HAP-1 (cell line): ENCODE measurements around the gene TNRC6C.

Experiments
- DNase-seq, 2 experiments: peaks; one replicate each; pipeline ENCODE4 v3.0.0-alpha.2; 2016 to 2020; ENCODE audit warnings: low spot score in 2 of 2
- H3K27me3 ChIP-seq: fragments of 250-450 bp; sonication (Bioruptor Pico); 2 replicates; pipeline ENCODE4 v1.5.1; 2020; ENCODE audit warnings: low read depth, mild to moderate bottlenecking, moderate library complexity
- H3K36me3 ChIP-seq: fragments of 250-450 bp; sonication (Bioruptor Pico); replicated peaks from 2 replicates; pipeline ENCODE4 v1.5.1; 2020; ENCODE audit warnings: mild to moderate bottlenecking
- H3K4me1 ChIP-seq: fragments of 250-450 bp; sonication (Bioruptor Pico); 2 replicates; pipeline ENCODE4 v1.5.1; 2020; ENCODE audit warnings: mild to moderate bottlenecking
- H3K4me3 ChIP-seq: fragments of 250-450 bp; sonication (Bioruptor Pico); 2 replicates; pipeline ENCODE4 v1.5.1; 2020; ENCODE audit warnings: mild to moderate bottlenecking, moderate library complexity
- H3K9me3 ChIP-seq: fragments of 250-450 bp; sonication (Bioruptor Pico); 2 replicates; pipeline ENCODE4 v1.5.1; 2020; ENCODE audit warnings: mild to moderate bottlenecking, moderate library complexity
- in situ Hi-C: fragments of 300-500 bp; cut with MboI; formaldehyde crosslinking; loops from 3 replicates; pipeline ENCODE4 v1.14.3; 2020; ENCODE audit warnings: low sequenced_read_pairs, inconsistent platforms, mixed read lengths

TNRC6C gene

DNA sequence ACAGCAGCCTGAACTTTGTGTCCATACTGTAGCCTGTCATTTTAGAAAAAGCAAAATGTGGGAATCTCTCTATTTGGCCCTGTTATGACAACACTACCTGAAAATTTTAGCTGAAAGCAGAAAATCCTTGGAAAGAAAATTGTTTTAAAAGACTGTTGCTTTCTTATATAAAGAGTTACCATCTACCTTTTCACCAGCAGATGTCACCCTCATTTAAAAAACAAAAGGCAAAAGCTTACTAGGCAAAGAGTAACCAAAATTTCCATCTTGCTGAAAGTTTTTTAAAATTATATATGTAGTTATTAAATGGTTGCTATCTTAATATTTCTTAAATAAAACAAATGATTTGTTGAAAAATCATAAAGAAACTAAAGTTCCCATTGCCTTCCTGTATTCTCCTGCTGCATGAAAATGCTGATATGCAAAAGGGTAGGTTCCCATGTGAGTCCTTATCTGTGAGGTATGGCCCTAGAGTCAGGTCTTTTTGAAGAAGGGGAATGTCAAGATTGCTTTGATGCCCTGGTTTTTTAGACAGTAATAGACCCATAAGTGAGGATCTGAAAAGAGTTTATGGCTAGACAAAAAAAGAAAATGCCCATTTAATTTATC, 61.0 kb downstream of the TNRC6C start:
- Histone ChIP-seq H3K4me1 (no peaks in the 10 kb centered on the region), H3K27me3 (no peaks in the 10 kb centered on the region), H3K4me3 (no peak overlapping the region), H3K9me3 (no peaks in the 10 kb centered on the region), H3K36me3 (no peaks in the 10 kb centered on the region)
- DNase-seq = peak in 1 of 2 experiments; percentile 47
- in situ Hi-C loops = loop anchor here (10.0 kb wide), 1 partner anchor 475 kb away; no protein-coding TSS in a partner anchor

DNA sequence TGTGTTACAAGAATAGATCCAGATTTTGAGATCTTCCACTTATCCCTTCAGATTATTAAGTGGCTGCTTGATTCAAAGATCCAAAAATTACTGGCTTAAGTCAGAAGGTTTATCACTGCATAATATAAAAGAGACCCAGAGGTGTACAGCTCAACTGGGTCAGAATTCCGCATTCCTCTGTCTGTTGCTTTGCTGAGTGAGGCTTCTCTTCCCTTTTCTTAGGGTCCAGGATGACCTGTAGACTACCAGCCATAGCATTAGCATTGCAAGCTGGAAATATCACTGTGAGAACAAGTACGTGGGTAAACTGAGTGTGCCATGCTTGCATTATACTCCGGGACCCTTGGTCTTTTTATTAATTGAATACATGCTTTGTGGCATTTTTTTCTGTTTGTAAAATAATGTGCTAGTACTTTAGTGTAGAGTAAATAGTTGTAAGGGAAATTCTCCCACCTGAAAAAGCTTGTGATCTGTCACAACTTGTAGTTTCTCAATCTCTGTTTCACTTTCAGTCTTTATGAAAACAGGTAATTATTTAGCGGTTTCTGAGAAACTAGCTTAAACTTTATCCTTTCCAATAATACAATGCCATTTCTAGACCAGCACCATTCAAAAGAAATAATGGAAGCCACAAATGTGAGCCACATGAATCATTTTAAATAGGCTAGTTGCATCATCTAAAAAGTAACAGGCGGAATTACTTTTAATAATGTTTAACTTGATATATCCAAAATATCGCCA, 61.6 kb downstream of the TNRC6C start:
- Histone ChIP-seq H3K4me3 (no peak overlapping the region), H3K9me3 (no peaks in the 10 kb centered on the region), H3K27me3 (no peaks in the 10 kb centered on the region), H3K36me3 (no peaks in the 10 kb centered on the region), H3K4me1 (0 out of 2 replicates have a peak, but pooled peaks cover 3% of the 10 kb centered on the region)
- no peak for DNase-seq
- in situ Hi-C loops = loop anchor here (10.0 kb wide), 1 partner anchor 475 kb away; no protein-coding TSS in a partner anchor

DNA sequence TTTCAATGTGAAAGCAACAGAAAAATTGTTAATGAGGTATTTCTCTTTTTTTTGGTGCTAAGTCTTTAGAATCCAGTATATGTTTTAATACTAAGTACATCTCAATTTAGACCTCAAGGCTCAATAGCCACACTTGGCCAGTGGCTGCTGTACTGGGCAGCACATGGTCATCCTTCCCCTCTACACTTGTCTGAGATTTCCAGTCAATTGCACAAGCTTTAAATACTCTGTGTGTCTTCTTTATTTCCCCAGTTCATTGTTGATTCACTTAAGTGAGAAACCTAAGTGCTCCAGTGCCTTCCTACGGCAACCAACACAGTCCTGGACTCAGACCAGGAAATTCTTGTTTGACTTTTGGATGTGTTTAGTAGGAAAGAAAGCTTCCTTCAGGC, 62.2 kb downstream of the TNRC6C start:
- H3K4me1 ChIP-seq = 0 out of 2 replicates have a peak, but pooled peaks cover 5% of the 10 kb centered on the region
- H3K4me3 ChIP-seq = no peak overlapping the region
- no peaks in the 10 kb centered on the region for H3K27me3 ChIP-seq
- no peak for DNase-seq
- no peaks in the 10 kb centered on the region for H3K9me3 ChIP-seq
- in situ Hi-C loops = no loop called here
- H3K36me3 ChIP-seq = no peaks in the 10 kb centered on the region

DNA sequence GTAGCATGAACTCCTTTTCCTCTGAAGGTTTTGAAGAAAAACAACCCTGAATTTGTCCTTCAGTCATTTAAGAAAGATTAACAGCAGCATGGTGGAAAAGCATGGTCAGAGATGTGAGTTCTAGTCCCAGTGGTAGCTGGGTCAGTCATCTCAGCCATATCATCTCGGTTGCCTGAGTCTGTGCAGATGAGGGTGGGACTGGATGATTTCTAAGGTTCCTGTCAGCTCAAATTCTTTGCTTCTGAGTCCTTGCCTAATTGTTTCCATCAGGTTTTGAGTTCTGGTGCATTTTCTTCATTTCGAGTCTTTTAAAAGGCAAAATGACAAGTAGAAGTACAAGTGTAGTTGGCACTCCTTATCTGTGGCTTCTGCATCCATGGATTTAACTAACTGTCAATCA, 63.9 kb downstream of the TNRC6C start:
- H3K4me1 ChIP-seq = 0 out of 2 replicates have a peak, but pooled peaks cover 5% of the 10 kb centered on the region
- H3K36me3 ChIP-seq = no peaks in the 10 kb centered on the region
- H3K4me3 ChIP-seq = no peak overlapping the region
- H3K27me3 ChIP-seq = no peaks in the 10 kb centered on the region
- no peak for DNase-seq
- in situ Hi-C loops = no loop called here
- no peaks in the 10 kb centered on the region for H3K9me3 ChIP-seq

DNA sequence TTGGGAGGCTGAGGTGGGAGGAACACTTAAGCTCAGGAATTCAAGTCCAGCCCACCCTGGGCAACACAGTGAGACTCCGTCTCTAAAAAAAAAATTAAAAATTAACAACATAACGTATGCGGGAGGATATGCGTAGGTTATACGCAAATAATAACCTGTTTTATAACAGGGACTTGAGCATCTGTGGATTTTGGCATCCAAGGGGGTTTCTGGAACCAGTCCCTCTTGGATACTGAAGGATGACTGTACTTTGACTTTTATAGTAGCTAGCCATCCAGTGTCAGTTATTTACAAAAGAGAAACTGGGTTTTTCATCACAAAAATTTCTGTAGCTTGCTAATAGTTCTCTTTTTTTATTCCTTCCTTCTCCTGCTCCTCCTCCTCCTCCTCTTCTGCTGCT, 64.5 kb downstream of the TNRC6C start:
- Histone ChIP-seq H3K36me3 (no peaks in the 10 kb centered on the region), H3K27me3 (no peaks in the 10 kb centered on the region), H3K4me1 (0 out of 2 replicates have a peak, but pooled peaks cover 5% of the 10 kb centered on the region), H3K4me3 (no peak overlapping the region), H3K9me3 (no peaks in the 10 kb centered on the region)
- in situ Hi-C loops = no loop called here
- no peak for DNase-seq

DNA sequence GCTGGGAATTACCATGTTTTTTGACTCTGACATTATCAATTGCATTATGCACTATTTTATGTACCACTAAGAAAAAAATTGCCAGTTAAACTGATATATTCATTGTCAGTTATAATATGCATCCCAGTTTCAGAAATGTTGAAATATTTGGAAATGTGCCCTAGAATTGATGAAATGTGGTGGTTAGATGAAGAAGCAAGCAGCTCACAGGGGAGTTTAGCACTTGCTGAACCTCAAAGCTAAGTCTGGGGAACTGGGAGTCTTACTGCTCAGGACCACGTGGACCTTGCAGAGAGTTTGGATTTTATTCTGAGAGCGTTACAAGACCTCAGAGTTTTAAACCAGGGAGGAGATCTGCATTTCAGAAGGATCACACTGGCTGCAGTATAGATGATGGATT, 67.9 kb downstream of the TNRC6C start:
- no peaks in the 10 kb centered on the region for H3K27me3 ChIP-seq
- DNase-seq = no peak
- H3K4me1 ChIP-seq = 0 out of 2 replicates have a peak, but pooled peaks cover 5% of the 10 kb centered on the region
- H3K9me3 ChIP-seq = no peaks in the 10 kb centered on the region
- no peaks in the 10 kb centered on the region for H3K36me3 ChIP-seq
- no peak overlapping the region for H3K4me3 ChIP-seq
- in situ Hi-C loops = no loop called here

DNA sequence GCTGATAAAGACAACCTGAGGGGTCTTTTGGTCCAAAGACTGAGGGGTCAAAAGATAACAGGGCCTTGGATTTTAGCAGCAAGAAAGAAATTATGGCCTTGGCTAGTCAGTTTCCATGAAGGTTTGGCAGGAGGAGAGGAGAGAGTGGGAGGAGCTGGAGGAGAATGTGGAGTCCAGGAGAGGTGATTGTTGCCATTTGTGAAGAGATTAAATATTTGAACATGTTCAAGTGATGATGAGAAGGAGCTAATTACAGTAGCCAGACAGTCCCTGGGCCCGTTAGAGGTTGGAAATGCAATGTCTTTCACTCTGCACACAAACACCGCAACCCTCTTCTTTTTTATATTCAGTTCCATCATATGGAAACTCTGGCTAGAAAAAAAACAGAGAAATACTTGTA, 68.6 kb downstream of the TNRC6C start:
- 0 out of 2 replicates have a peak, but pooled peaks cover 5% of the 10 kb centered on the region for H3K4me1 ChIP-seq
- H3K4me3 ChIP-seq = no peak overlapping the region
- H3K27me3 ChIP-seq = no peaks in the 10 kb centered on the region
- no peak for DNase-seq
- no peaks in the 10 kb centered on the region for H3K36me3 ChIP-seq
- H3K9me3 ChIP-seq = no peaks in the 10 kb centered on the region
- in situ Hi-C loops = no loop called here

DNA sequence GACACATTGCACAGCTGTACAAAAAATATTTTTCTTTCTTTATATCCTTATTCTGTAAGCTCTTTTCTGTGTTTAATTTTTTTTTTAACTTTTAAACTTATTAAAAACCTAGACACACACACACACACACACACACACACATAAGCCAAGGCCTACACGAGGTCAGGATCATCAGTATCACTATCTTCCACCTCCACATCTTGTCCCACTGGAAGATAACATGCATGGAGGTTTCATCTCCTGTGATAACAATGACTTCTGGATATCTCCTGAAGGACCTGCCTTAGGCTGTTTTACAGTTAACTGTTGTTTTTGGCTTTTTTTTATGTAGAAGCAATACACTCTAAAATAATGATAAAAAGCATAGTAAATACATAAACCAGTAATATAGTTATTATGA, 71.2 kb downstream of the TNRC6C start:
- no peaks in the 10 kb centered on the region for H3K27me3 ChIP-seq
- H3K36me3 ChIP-seq = peaks cover 3% of the 10 kb centered on the region; the same call in 1 of the 2 replicates
- 0 out of 2 replicates have a peak, but pooled peaks cover 5% of the 10 kb centered on the region for H3K4me1 ChIP-seq
- no peaks in the 10 kb centered on the region for H3K9me3 ChIP-seq
- no peak overlapping the region for H3K4me3 ChIP-seq
- in situ Hi-C loops = no loop called here
- DNase-seq = no peak

DNA sequence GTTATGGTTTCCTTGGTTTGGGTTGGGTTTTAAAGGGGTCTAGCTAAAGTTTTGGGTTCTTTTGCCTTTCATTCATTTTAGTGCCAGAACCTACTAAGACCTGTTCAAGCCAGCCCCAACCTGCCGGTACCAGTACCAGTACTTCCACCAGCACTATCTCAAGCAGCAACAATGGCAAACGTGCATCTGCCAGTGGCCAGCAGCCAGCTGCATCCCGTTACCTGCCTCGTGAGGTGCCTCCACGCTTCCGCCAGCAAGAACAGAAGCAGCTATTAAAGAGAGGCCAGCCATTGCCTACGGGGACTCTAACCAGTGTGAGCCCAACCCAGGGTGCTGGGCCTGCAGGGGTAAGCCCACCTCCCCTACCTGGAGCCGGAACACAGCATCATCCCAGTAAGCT, 72.9 kb downstream of the TNRC6C start:
- no peaks in the 10 kb centered on the region for H3K9me3 ChIP-seq
- DNase-seq = no peak
- no peaks in the 10 kb centered on the region for H3K27me3 ChIP-seq
- H3K4me3 ChIP-seq = no peak overlapping the region
- no peaks in the 10 kb centered on the region for H3K4me1 ChIP-seq
- in situ Hi-C loops = no loop called here
- H3K36me3 ChIP-seq = peaks cover 3% of the 10 kb centered on the region; the same call in 1 of the 2 replicates

DNA sequence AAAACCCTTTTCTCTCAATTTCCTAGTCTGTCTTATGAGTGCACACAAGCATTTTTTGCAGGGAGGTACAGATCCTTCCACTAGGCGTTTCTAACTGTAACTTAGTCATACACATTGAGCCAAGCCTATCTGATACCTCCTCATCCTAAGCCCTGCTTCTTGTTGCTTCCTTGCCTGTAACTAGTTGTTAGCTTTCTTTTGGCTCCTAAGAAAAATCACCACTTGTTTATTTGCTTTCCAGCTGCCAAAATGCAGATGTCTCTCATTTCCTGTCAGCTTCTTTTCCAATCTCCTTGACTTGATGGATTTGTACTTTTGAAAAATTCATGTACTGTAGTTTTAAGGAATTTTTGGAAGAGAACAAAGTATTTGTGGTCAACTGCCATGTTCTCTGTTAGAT, 73.7 kb downstream of the TNRC6C start:
- DNase-seq = no peak
- Histone ChIP-seq H3K4me1 (no peaks in the 10 kb centered on the region), H3K36me3 (peaks cover 3% of the 10 kb centered on the region; the same call in 1 of the 2 replicates), H3K9me3 (no peaks in the 10 kb centered on the region), H3K27me3 (no peaks in the 10 kb centered on the region), H3K4me3 (no peak overlapping the region)
- in situ Hi-C loops = no loop called here

DNA sequence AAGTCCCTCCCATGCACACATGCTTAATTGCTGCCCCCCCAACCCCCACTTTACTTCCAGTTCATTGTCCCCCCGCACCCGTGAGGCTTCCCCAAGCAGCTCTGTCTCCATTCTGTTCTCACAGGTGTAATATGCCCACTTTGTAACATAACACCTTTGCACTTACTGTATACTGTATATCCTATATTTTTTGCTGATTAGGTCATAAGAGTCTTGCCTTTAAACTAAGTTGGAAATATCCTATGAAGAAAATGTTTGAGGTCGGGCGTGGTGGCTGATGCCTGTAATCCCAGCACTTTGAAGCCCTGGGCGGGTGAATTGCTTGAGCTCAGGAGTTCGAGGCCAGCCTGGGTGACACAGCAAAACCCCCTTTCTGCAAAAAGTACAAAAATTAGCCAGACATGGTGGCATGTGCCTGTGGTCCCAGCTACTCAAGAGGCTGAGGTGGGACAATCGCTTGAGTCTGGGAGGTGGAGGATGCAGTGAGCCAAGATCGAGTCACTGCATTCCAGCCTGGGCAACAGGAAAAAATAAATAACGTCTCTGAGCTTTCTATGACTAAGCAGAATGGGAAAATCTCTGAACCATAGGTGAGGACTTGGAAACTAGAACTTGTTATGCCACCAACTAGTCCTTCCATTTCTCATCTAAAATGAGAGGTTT, 76.1 kb downstream of the TNRC6C start:
- Histone ChIP-seq H3K4me1 (no peaks in the 10 kb centered on the region), H3K9me3 (no peaks in the 10 kb centered on the region), H3K27me3 (no peaks in the 10 kb centered on the region), H3K36me3 (peaks cover 3% of the 10 kb centered on the region; the same call in 1 of the 2 replicates), H3K4me3 (no peak overlapping the region)
- in situ Hi-C loops = no loop called here
- no peak for DNase-seq

DNA sequence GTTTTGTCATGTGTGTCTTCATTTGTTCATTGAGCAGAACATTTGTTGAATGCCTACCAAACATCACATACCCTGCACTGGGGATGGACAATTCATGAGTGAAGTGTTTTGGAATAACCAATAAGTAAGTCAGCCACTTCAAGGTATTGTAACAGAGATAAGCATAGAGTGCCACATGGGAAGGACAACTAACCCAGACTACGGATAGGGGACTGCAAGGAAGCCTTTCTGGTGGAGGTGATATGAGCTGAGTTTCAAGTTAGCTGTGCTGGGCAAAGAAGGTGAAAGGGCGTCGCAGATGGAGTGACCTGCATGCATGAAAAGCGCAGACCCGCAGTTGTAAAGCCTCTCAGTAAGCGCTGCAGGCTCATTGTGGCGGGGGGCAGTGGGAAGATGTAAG, 78.8 kb downstream of the TNRC6C start:
- Histone ChIP-seq H3K4me3 (no peak overlapping the region), H3K9me3 (no peaks in the 10 kb centered on the region), H3K36me3 (peaks cover 3% of the 10 kb centered on the region; the same call in 1 of the 2 replicates), H3K27me3 (no peaks in the 10 kb centered on the region), H3K4me1 (peaks cover 15% of the 10 kb centered on the region)
- no peak for DNase-seq
- in situ Hi-C loops = no loop called here

DNA sequence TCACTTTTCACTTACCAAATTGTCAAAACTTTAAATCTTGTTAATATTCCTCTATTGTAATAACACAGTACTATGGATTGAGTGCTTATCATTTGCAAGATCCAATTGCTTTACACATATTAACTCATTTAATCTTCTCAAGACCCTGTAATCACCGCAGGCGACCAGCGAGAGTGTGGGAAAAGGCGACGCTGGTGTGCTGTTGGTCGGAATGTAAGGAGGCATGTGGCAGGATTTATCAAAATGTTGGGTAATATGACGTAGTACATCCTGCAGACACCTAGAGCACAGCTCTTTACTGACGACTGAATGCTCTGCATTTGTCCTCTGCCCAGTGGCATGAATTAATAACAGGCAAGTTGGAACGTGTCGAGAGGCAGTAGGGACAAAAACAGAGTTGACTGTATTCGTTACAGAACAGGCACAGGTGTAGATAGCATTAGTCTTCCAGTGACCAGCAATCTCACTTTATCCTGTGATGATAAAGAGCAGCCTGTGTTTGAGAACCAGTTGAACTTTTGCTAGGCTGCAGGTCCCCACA, 80.3 kb downstream of the TNRC6C start:
- Histone ChIP-seq H3K4me1 (peaks cover 15% of the 10 kb centered on the region), H3K9me3 (no peaks in the 10 kb centered on the region), H3K27me3 (no peaks in the 10 kb centered on the region), H3K36me3 (no peaks in the 10 kb centered on the region; the same call in 1 of the 2 replicates), H3K4me3 (no peak overlapping the region)
- in situ Hi-C loops = no loop called here
- no peak for DNase-seq
